RWPE2 (cell line): ENCODE data around the gene MAPK11.
A peak's percentile ranks its signal among the peaks of the same experiment; 100 is the strongest.

Experiments used
- ATAC-seq: fragments of 200-7000 bp; cut with Tn5 transposase; 3 replicates; pipeline ENCODE4 v1.9.1; 2021; ENCODE audit warnings: low read depth
- DNase-seq: peaks from one replicate; pipeline ENCODE4 v3.0.0-alpha.2; 2020; ENCODE audit warnings: low spot score
- H3K27ac ChIP-seq: fragments of 450-650 bp; 2 replicates; pipeline ENCODE4 v1.5.1; 2017; ENCODE audit warnings: mild to moderate bottlenecking; ENCODE audit not compliant: poor library complexity, severe bottlenecking
- H3K27me3 ChIP-seq: fragments of 250-450 bp; sonication (Bioruptor Pico); 2 replicates; pipeline ENCODE4 v1.5.1; 2021; ENCODE audit warnings: mild to moderate bottlenecking, moderate library complexity; ENCODE audit not compliant: insufficient read depth, poor library complexity, severe bottlenecking
- H3K36me3 ChIP-seq: fragments of 250-450 bp; sonication (Bioruptor Pico); 2 replicates; pipeline ENCODE4 v1.5.1; 2020; ENCODE audit warnings: low read depth, mild to moderate bottlenecking, moderate library complexity
- H3K4me1 ChIP-seq: fragments of 250-450 bp; sonication (Bioruptor Pico); 2 replicates; pipeline ENCODE4 v1.5.1; 2021; ENCODE audit warnings: mild to moderate bottlenecking, moderate library complexity; ENCODE audit not compliant: insufficient read depth, poor library complexity, severe bottlenecking
- H3K4me3 ChIP-seq: fragments of 250-450 bp; sonication (Bioruptor Pico); 2 replicates; pipeline ENCODE4 v1.5.1; 2021; ENCODE audit warnings: mild to moderate bottlenecking, moderate library complexity; ENCODE audit not compliant: severe bottlenecking
- H3K9me3 ChIP-seq: fragments of 250-450 bp; sonication (Bioruptor Pico); 2 replicates; pipeline ENCODE4 v1.5.1; 2021; ENCODE audit warnings: mild to moderate bottlenecking, moderate library complexity; ENCODE audit not compliant: severe bottlenecking
- TF ChIP-seq, protein P1 (sequence below): fragments of 450-650 bp; IDR thresholded peaks from one replicate; pipeline ENCODE4 v1.5.1; 2017; ENCODE audit warnings: mild to moderate bottlenecking, moderate library complexity; ENCODE audit not compliant: poor library complexity, severe bottlenecking

The MAPK11 gene

DNA sequence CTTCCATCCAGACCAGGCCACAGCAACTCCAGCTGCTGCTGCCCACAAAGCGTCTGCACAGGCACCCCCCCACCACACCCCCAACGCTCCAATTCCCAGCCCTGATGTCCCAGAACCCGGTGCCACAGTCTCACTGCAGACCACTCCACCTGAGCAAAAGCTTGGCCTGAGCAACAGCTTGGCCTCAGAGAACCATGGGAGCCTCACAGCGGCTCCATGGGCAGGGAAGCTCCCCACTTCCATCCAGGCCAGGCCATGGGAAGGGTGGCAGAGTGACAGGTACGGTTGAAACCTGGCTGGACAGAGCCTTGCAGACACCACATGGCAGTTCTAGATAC lies 24.1 kb upstream of the MAPK11 start:
- Histone ChIP-seq H3K36me3 (peaks cover 34% of the 10 kb centered on the region), H3K27me3 (no peaks in the 10 kb centered on the region), H3K27ac (peak overlapping the region; percentile 99), H3K4me3 (no peak overlapping the region), H3K4me1 (peaks cover 16% of the 10 kb centered on the region), H3K9me3 (no peaks in the 10 kb centered on the region)
- ATAC-seq (peak; percentile 7), DNase-seq (no peak)
- TF ChIP-seq, protein P1, sequence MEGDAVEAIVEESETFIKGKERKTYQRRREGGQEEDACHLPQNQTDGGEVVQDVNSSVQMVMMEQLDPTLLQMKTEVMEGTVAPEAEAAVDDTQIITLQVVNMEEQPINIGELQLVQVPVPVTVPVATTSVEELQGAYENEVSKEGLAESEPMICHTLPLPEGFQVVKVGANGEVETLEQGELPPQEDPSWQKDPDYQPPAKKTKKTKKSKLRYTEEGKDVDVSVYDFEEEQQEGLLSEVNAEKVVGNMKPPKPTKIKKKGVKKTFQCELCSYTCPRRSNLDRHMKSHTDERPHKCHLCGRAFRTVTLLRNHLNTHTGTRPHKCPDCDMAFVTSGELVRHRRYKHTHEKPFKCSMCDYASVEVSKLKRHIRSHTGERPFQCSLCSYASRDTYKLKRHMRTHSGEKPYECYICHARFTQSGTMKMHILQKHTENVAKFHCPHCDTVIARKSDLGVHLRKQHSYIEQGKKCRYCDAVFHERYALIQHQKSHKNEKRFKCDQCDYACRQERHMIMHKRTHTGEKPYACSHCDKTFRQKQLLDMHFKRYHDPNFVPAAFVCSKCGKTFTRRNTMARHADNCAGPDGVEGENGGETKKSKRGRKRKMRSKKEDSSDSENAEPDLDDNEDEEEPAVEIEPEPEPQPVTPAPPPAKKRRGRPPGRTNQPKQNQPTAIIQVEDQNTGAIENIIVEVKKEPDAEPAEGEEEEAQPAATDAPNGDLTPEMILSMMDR = no peak

DNA sequence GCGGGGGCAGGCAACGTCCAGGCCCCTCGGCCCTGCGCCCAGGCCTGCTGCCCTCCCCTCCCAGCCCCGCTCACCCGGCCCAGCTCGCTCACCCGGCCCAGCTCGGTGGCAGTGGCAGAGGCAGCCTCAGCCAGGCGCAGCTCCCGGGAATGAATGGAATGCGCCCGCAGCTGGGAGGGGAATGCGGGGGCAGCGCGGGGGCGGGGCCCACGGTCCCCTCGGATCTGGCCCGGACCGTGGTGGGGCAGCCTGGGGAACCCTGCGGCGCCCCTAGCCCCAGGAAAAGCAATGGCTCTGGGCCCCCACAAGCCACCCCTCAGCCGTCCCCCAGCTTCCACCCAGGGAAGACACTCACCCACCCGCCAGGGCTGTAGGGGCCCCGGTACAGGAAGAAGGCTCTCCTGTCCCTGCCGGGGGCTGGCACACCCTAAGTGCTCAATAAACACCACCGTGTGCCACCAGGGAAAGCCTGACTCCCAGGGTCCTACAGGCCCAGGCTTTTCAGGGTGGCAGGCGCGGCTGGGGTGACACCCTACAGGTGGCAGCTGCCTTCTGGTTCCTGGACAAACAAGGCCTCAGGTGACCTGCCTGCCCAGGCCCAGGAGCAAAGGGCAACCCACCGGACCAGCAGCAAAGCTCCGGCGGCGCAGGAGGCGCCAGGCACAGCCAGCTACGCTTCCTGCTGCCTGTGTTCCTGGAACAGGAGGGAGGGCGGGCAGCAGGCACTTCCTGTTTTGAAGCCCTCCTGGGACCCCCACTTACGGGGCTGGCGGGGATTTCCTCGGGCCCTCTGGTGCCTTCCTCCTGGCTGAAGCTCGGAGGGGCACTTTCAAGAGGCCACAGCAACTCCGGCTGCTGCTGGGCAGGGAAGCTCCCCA lies 23.5 kb upstream of the MAPK11 start:
- Histone ChIP-seq H3K27me3 (no peaks in the 10 kb centered on the region), H3K4me1 (peaks cover 16% of the 10 kb centered on the region), H3K4me3 (peak overlapping the region; percentile 24), H3K9me3 (no peaks in the 10 kb centered on the region), H3K27ac (peak overlapping the region; percentile 99), H3K36me3 (peaks cover 38% of the 10 kb centered on the region)
- TF ChIP-seq, protein P1 = no peak
- ATAC-seq = peak; percentile 86
- DNase-seq = no peak

DNA sequence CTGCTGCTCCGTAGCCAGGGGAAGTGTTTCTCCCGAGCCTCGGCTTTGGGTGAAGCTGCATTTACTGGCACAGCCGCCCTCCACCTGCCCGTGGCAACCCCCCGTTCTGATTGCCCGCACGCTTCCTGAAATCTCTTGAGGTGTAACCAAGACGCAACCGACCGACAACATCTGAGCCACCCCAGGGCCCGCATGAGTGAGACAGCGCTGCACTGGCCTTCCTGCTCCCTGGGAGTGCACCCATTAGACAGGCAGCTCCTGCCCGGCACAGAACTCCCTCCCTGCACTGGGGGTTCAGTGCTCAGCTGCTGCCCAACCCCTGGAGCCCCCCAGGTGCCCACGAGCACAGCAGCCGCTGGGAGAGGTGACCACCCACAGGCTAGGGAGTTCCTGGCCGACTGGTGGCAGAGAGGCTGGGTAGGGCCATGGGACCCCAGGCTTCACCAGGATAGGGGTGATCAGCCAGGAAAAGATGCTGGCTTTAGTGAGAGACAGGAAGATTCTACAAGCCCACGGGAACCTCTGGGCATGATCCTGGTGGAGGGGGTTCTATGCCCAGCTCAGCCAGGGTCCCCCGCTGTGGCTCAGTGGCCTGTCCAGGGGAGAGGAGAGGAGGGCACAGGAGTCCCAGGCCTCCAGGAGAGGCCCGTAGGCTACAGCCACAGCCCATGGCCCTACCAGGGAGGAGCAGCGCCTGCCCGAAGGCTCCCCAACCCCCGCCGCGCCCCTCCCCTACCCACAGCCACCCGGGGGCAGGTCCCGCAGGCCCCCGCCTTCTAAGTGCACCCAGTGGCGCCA lies 22.7 kb upstream of the MAPK11 start:
- TF ChIP-seq, protein P1 = no peak
- Histone ChIP-seq H3K9me3 (no peaks in the 10 kb centered on the region), H3K4me1 (peaks cover 16% of the 10 kb centered on the region), H3K36me3 (peaks cover 44% of the 10 kb centered on the region), H3K27me3 (no peaks in the 10 kb centered on the region), H3K4me3 (peak overlapping the region; percentile 24), H3K27ac (peak overlapping the region; percentile 99)
- DNase-seq (no peak), ATAC-seq (peak; percentile 20; the same call in 2 of the 3 replicates)

DNA sequence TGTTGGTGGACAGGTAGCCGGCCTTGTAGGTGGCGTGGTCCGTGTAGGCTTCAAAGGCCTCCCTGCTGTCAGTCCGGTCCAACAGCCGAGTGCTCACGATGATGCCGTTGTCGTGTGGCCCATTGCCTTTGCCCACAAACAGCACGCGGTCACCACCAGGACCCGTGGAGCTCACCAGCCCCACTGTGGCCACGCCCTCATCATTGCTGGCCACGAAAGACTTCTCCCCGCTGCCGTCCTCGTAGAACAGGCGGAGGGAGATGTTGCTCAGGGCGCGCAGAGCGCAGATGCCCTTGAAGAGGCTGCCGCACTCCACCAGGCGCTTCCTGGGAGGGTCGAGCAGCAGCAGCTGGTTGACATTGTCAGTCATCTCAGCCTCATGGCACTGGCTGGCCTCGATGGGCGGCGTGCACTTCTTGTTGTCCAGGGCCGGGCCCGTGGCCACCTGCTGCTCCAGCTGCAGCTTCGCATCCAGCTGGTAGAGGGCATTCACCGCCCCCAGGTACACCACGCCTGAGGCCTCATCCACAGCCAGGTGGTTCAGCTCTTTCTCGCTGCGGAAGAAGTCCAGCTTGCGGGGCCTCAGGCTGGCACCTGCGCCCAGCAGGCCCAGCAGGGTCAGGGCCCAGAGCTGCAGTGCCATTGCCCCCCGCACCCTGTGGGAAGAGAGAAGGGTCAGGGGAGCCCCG lies 19.9 kb upstream of the MAPK11 start:
- Histone ChIP-seq H3K27me3 (no peaks in the 10 kb centered on the region), H3K4me1 (peaks cover 16% of the 10 kb centered on the region), H3K36me3 (peaks cover 56% of the 10 kb centered on the region), H3K9me3 (no peaks in the 10 kb centered on the region), H3K27ac (no peak overlapping the region), H3K4me3 (no peak overlapping the region)
- DNase-seq (no peak), ATAC-seq (no peak)
- TF ChIP-seq, protein P1 = no peak
